SK-N-SH treated with all-trans-retinoic acid at 6 μM for 48 hours (cell line): ENCODE results near the gene RSPO4.

ENCODE experiments used
- ATAC-seq: fragments of 200-7000 bp; cut with Tn5 transposase; 3 replicates; pipeline ENCODE4 v1.9.1; 2020; ENCODE audit warnings: mild to moderate bottlenecking, moderate library complexity
- ARNTL ChIP-seq: fragments of 450-650 bp; formaldehyde crosslinking; IDR thresholded peaks from 2 replicates; pipeline ENCODE4 v1.5.0; 2020; ENCODE audit warnings: low read depth, mild to moderate bottlenecking, moderate library complexity, borderline replicate concordance
- BACH2 ChIP-seq: fragments of 250-450 bp; sonication (Bioruptor Pico); IDR thresholded peaks from 2 replicates; pipeline ENCODE4 v1.9.0; 2021; ENCODE audit warnings: mild to moderate bottlenecking, borderline replicate concordance
- CSDC2 ChIP-seq: fragments of 250-450 bp; sonication (Bioruptor Pico); IDR thresholded peaks from 2 replicates; pipeline ENCODE4 v1.5.0; 2020; ENCODE audit warnings: mild to moderate bottlenecking, moderate library complexity
- CSRNP3 ChIP-seq: fragments of 250-450 bp; sonication (Bioruptor Pico); IDR thresholded peaks from 2 replicates; pipeline ENCODE4 v1.5.1; 2021; ENCODE audit warnings: mild to moderate bottlenecking, moderate library complexity
- ESRRG ChIP-seq: fragments of 250-450 bp; sonication (Bioruptor Pico); IDR thresholded peaks from 2 replicates; pipeline ENCODE4 v1.6.1; 2021; ENCODE audit warnings: mild to moderate bottlenecking
- GLIS3 ChIP-seq: fragments of 250-450 bp; sonication (Bioruptor Pico); IDR thresholded peaks from 2 replicates; pipeline ENCODE4 v1.5.0; 2020; ENCODE audit warnings: mild to moderate bottlenecking, moderate library complexity
- ISL1 ChIP-seq: fragments of 250-450 bp; sonication (Bioruptor Pico); IDR thresholded peaks from 2 replicates; pipeline ENCODE4 v2.1.2; 2022; ENCODE audit warnings: mild to moderate bottlenecking, moderate library complexity
- OSR1 ChIP-seq: fragments of 250-450 bp; sonication (Bioruptor Pico); IDR thresholded peaks from 2 replicates; pipeline ENCODE4 v1.8.0; 2022; ENCODE audit warnings: moderate library complexity, mild to moderate bottlenecking, inconsistent platforms
- POU6F1 ChIP-seq: fragments of 250-450 bp; sonication (Bioruptor Pico); IDR thresholded peaks from 2 replicates; pipeline ENCODE4 v1.8.0; 2021; ENCODE audit warnings: low read depth, mild to moderate bottlenecking, moderate library complexity, borderline replicate concordance
- PPARA ChIP-seq: fragments of 250-450 bp; sonication (Bioruptor Pico); IDR thresholded peaks from 2 replicates; pipeline ENCODE4 v1.5.0; 2020; ENCODE audit warnings: mild to moderate bottlenecking, borderline replicate concordance
- RARB ChIP-seq: fragments of 250-450 bp; sonication (Bioruptor Pico); IDR thresholded peaks from 2 replicates; pipeline ENCODE4 v1.8.0; 2021; ENCODE audit warnings: mild to moderate bottlenecking, moderate library complexity
- SNAI2 ChIP-seq: fragments of 250-450 bp; sonication (Bioruptor Pico); IDR thresholded peaks from 2 replicates; pipeline ENCODE4 v1.5.0; 2020; ENCODE audit warnings: mild to moderate bottlenecking, moderate library complexity
- TCF4 ChIP-seq: fragments of 250-450 bp; sonication (Bioruptor Pico); IDR thresholded peaks from 2 replicates; pipeline ENCODE4 v1.8.0; 2021; ENCODE audit warnings: mild to moderate bottlenecking, moderate library complexity, borderline replicate concordance
- TOX ChIP-seq: fragments of 250-450 bp; sonication (Bioruptor Pico); IDR thresholded peaks from 2 replicates; pipeline ENCODE4 v1.8.0; 2021; ENCODE audit warnings: mild to moderate bottlenecking, moderate library complexity, borderline replicate concordance
- ZC3H10 ChIP-seq: fragments of 250-450 bp; sonication (Bioruptor Pico); IDR thresholded peaks from 2 replicates; pipeline ENCODE4 v1.5.1; 2021; ENCODE audit warnings: mild to moderate bottlenecking, moderate library complexity
- ZFP3 ChIP-seq: fragments of 250-450 bp; sonication (Bioruptor Pico); IDR thresholded peaks from 2 replicates; pipeline ENCODE4 v1.5.0; 2020; ENCODE audit warnings: mild to moderate bottlenecking, moderate library complexity
- ZFP30 ChIP-seq: fragments of 450-650 bp; formaldehyde crosslinking; IDR thresholded peaks from 2 replicates; pipeline ENCODE4 v1.5.0; 2022; ENCODE audit warnings: mild to moderate bottlenecking, moderate library complexity
- ZNF565 ChIP-seq: fragments of 450-650 bp; formaldehyde crosslinking; conservative IDR thresholded peaks from 2 replicates; pipeline ENCODE4 v1.5.0; 2020; ENCODE audit warnings: low read depth, mild to moderate bottlenecking, moderate library complexity
- ZNF70 ChIP-seq: fragments of 450-650 bp; formaldehyde crosslinking; IDR thresholded peaks from 2 replicates; pipeline ENCODE4 v1.5.0; 2020; ENCODE audit warnings: mild to moderate bottlenecking, moderate library complexity
- ZNF8 ChIP-seq: fragments of 450-650 bp; formaldehyde crosslinking; IDR thresholded peaks from 2 replicates; pipeline ENCODE4 v1.5.0; 2020; ENCODE audit warnings: mild to moderate bottlenecking, moderate library complexity
- TF ChIP-seq, protein P1 (sequence below): fragments of 250-450 bp; sonication (Bioruptor Pico); IDR thresholded peaks from 2 replicates; pipeline ENCODE4 v1.5.1; 2020; ENCODE audit warnings: low read depth, mild to moderate bottlenecking, moderate library complexity
- TF ChIP-seq, protein P2 (sequence below): fragments of 250-450 bp; sonication (Bioruptor Pico); IDR thresholded peaks from 2 replicates; pipeline ENCODE4 v1.8.0; 2020; ENCODE audit warnings: mild to moderate bottlenecking, moderate library complexity, borderline replicate concordance
- TF ChIP-seq, protein P3 (sequence below): fragments of 250-450 bp; sonication (Bioruptor Pico); IDR thresholded peaks from 2 replicates; pipeline ENCODE4 v1.5.0; 2020; ENCODE audit warnings: mild to moderate bottlenecking, moderate library complexity

RSPO4 gene

DNA sequence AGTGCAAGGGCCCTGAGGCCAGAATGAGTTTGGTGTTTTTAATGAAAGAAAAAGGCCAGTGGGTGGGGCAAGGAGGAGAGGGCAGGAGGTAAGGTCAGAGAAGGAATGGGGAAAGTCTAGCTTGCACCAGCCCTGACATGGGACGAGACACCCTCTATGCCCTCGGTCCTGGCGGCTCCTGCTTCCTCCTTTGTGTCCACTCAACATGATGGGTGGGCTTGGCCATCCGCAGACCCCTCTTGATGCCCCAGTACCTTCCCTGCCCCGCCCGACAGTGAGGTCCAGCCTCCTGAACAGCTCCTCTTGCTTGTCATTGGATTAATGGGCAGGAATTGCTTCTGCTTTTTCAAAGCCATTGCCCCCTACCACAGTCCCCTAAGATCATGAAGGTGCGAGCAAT is 52.4 kb downstream of the RSPO4 start:
- TF ChIP-seq POU6F1 (no peak), OSR1 (CRISPR knock-in tag) (no peak), TOX (CRISPR knock-in tag) (no peak), RARB (CRISPR knock-in tag) (no peak), ZFP3 (CRISPR knock-in tag) (no peak), ZFP30 (CRISPR knock-in tag) (no peak), ZNF8 (CRISPR knock-in tag) (no peak), PPARA (CRISPR knock-in tag) (no peak), ISL1 (CRISPR knock-in tag) (no peak), TCF4 (CRISPR knock-in tag) (no peak), ZNF565 (CRISPR knock-in tag) (no peak), ESRRG (no peak)
- TF ChIP-seq, protein P1, sequence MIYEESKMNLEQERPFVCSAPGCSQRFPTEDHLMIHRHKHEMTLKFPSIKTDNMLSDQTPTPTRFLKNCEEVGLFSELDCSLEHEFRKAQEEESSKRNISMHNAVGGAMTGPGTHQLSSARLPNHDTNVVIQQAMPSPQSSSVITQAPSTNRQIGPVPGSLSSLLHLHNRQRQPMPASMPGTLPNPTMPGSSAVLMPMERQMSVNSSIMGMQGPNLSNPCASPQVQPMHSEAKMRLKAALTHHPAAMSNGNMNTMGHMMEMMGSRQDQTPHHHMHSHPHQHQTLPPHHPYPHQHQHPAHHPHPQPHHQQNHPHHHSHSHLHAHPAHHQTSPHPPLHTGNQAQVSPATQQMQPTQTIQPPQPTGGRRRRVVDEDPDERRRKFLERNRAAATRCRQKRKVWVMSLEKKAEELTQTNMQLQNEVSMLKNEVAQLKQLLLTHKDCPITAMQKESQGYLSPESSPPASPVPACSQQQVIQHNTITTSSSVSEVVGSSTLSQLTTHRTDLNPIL (CRISPR knock-in tag), result no peak
- TF ChIP-seq, protein P2, sequence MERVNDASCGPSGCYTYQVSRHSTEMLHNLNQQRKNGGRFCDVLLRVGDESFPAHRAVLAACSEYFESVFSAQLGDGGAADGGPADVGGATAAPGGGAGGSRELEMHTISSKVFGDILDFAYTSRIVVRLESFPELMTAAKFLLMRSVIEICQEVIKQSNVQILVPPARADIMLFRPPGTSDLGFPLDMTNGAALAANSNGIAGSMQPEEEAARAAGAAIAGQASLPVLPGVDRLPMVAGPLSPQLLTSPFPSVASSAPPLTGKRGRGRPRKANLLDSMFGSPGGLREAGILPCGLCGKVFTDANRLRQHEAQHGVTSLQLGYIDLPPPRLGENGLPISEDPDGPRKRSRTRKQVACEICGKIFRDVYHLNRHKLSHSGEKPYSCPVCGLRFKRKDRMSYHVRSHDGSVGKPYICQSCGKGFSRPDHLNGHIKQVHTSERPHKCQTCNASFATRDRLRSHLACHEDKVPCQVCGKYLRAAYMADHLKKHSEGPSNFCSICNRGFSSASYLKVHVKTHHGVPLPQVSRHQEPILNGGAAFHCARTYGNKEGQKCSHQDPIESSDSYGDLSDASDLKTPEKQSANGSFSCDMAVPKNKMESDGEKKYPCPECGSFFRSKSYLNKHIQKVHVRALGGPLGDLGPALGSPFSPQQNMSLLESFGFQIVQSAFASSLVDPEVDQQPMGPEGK (CRISPR knock-in tag), result no peak
- ATAC-seq, result no peak

GRCh38 chr20:946826-947225 is 55.3 kb downstream of the RSPO4 start:
- no peak for TF ChIP-seq BACH2 (CRISPR knock-in tag)
- ATAC-seq, result no peak

DNA sequence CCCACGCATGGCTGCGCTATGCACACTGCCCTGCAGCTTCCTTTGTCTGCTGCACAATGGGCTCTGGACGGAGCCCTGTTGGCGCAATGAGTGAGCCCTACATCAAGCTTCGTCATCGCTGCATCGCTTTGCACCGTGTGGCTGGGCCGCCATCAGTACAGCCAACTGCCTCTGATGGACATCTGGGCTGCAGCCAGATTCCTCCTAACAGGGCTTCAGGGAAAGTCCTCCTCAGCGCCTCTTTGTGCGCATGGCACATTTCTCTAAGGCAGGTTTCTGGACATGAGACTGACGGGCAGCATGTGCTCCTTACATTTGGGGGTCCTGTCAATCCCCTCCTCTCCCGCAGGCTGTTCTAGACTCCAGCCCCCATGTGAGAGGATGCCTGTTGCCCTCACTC is 56.3 kb downstream of the RSPO4 start:
- no peak for ATAC-seq
- TF ChIP-seq GLIS3 (CRISPR knock-in tag) (no peak), PPARA (CRISPR knock-in tag) (no peak), ZNF565 (CRISPR knock-in tag) (no peak), ZFP3 (CRISPR knock-in tag) (no peak), POU6F1 (no peak), CSRNP3 (CRISPR knock-in tag) (no peak), SNAI2 (CRISPR knock-in tag) (no peak), TCF4 (CRISPR knock-in tag) (no peak), ARNTL (CRISPR knock-in tag) (no peak), ZNF70 (CRISPR knock-in tag) (no peak), ESRRG (no peak), BACH2 (CRISPR knock-in tag) (no peak), ZC3H10 (CRISPR knock-in tag) (no peak), CSDC2 (no peak)
- TF ChIP-seq, protein P3, sequence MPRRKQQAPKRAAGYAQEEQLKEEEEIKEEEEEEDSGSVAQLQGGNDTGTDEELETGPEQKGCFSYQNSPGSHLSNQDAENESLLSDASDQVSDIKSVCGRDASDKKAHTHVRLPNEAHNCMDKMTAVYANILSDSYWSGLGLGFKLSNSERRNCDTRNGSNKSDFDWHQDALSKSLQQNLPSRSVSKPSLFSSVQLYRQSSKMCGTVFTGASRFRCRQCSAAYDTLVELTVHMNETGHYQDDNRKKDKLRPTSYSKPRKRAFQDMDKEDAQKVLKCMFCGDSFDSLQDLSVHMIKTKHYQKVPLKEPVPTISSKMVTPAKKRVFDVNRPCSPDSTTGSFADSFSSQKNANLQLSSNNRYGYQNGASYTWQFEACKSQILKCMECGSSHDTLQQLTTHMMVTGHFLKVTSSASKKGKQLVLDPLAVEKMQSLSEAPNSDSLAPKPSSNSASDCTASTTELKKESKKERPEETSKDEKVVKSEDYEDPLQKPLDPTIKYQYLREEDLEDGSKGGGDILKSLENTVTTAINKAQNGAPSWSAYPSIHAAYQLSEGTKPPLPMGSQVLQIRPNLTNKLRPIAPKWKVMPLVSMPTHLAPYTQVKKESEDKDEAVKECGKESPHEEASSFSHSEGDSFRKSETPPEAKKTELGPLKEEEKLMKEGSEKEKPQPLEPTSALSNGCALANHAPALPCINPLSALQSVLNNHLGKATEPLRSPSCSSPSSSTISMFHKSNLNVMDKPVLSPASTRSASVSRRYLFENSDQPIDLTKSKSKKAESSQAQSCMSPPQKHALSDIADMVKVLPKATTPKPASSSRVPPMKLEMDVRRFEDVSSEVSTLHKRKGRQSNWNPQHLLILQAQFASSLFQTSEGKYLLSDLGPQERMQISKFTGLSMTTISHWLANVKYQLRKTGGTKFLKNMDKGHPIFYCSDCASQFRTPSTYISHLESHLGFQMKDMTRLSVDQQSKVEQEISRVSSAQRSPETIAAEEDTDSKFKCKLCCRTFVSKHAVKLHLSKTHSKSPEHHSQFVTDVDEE (CRISPR knock-in tag), result no peak
